ENCODE data around the gene HDAC4. TPM values are rescaled to one million over a fixed set of nuclear protein-coding genes. Genes with fewer than 3 reads are reported as not detected.

HDAC4 gene
- total RNA-seq, 1 donor from 2014 or later, result 7.8 TPM

DNA sequence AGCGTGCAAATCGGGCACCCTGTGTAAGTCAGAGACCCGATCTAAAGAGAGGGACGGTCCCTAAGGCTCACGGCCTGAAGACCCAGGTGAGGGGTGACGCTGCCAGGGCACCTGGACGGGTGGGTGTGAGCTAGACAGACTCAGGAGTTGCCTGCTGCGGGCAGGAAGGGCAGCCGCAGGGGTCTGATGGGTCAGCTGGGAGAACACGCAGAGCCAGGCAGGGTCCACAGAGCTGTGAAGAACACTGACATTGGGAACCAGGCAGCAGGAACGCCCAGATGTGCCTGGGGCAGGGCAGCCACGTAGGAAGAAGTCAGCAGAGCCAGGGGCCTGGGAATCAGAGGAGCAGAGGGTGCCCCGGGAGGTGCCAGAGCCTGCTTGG lies 25.9 kb downstream of the HDAC4 start:
- no peak for DNase-seq (ENCODE audit: low read depth)
- H3K4me3 ChIP-seq (ENCODE audit: low read depth, low read length), result no peak overlapping the region
- H3K36me3 ChIP-seq (ENCODE audit: control insufficient read depth, insufficient read depth, low read length), result no peaks in the 10 kb centered on the region
- TF ChIP-seq, protein P1, sequence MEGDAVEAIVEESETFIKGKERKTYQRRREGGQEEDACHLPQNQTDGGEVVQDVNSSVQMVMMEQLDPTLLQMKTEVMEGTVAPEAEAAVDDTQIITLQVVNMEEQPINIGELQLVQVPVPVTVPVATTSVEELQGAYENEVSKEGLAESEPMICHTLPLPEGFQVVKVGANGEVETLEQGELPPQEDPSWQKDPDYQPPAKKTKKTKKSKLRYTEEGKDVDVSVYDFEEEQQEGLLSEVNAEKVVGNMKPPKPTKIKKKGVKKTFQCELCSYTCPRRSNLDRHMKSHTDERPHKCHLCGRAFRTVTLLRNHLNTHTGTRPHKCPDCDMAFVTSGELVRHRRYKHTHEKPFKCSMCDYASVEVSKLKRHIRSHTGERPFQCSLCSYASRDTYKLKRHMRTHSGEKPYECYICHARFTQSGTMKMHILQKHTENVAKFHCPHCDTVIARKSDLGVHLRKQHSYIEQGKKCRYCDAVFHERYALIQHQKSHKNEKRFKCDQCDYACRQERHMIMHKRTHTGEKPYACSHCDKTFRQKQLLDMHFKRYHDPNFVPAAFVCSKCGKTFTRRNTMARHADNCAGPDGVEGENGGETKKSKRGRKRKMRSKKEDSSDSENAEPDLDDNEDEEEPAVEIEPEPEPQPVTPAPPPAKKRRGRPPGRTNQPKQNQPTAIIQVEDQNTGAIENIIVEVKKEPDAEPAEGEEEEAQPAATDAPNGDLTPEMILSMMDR (IDR thresholded peaks at IDR 0.05; ENCODE audit: insufficient read depth, low read length, poor library complexity, severe bottlenecking), result no peak
- H3K27me3 ChIP-seq (ENCODE audit: control insufficient read depth, insufficient read depth, low read length), result no peaks in the 10 kb centered on the region

DNA sequence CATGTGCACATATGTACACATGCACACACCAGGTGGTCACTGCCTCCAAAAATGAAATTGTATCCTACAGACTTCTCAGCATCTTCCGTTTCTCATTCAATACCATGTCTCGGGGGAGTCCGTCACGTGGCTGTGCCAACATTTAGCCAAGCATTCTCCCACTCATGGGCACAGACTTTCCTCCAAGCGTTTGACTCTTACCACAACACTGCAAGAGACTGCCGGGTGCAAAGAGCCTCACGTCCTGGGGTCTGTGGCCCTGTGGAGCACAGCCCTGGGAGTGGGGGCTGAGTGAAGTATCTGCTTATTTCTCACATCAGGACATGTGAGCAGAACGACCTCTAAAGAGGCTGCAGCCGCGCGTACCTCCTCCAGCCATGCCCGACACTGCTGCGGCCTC lies 28.0 kb downstream of the HDAC4 start:
- no peaks in the 10 kb centered on the region for H3K27me3 ChIP-seq (ENCODE audit: control insufficient read depth, insufficient read depth, low read length)
- TF ChIP-seq, protein P1 (IDR thresholded peaks at IDR 0.05; ENCODE audit: insufficient read depth, low read length, poor library complexity, severe bottlenecking), result no peak
- H3K36me3 ChIP-seq (ENCODE audit: control insufficient read depth, insufficient read depth, low read length), result no peaks in the 10 kb centered on the region

DNA sequence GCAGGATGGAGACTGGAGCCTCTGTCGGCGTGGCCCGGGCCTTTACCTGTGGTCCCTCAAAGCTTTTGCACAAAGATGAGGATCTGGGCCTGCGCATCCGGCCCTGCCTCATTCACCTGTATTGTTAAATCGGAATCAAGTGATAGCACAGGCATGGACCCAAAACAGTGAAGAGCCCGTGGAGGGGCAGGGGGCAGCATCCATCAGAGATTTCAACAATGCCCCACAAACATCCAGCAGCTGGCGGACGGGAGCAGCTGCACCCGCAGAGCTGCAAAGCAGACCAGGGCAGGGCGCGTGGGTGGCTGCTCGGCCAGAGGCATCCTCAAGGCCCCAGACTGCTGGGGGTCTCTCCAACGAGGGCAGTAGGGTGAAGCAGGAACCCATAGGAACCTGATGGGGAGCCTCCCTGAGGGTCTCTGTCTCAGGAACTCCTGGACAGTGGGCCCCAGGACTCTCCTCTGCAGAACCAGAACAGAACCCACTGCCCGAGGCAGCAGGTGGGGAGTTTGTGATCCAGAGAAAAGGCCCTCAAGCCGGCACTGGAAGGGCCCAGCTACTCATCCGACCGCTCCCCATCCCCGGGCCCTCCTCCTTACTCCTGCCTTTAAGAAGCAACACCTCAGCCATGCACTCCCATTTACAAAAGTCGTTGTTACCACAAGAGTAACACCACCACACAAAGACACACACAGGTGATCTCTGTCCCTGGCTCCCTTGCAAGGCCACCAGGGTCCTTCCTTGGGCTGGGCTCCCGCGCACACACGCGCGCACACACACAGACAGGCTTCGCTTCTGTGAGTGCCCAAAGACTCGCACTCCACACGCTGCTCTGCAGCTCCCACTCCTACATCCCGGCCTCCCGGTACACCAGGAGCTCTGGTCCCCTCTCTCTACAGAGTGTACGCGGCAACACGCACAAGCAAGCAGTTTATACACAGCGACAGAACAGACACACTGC lies 28.8 kb downstream of the HDAC4 start:
- DNase-seq (ENCODE audit: low read depth), result no peak
- Histone ChIP-seq H3K36me3 (ENCODE audit: control insufficient read depth, insufficient read depth, low read length) (no peaks in the 10 kb centered on the region), H3K4me3 (ENCODE audit: low read depth, low read length) (no peak overlapping the region), H3K27me3 (ENCODE audit: control insufficient read depth, insufficient read depth, low read length) (no peaks in the 10 kb centered on the region)
- TF ChIP-seq, protein P1 (IDR thresholded peaks at IDR 0.05; ENCODE audit: insufficient read depth, low read length, poor library complexity, severe bottlenecking), result no peak

More for the DNA sequence above, 28.0 kb downstream of the HDAC4 start:
- no peak overlapping the region for H3K4me3 ChIP-seq (ENCODE audit: low read depth, low read length)
- DNase-seq (ENCODE audit: low read depth), result no peak

DNA sequence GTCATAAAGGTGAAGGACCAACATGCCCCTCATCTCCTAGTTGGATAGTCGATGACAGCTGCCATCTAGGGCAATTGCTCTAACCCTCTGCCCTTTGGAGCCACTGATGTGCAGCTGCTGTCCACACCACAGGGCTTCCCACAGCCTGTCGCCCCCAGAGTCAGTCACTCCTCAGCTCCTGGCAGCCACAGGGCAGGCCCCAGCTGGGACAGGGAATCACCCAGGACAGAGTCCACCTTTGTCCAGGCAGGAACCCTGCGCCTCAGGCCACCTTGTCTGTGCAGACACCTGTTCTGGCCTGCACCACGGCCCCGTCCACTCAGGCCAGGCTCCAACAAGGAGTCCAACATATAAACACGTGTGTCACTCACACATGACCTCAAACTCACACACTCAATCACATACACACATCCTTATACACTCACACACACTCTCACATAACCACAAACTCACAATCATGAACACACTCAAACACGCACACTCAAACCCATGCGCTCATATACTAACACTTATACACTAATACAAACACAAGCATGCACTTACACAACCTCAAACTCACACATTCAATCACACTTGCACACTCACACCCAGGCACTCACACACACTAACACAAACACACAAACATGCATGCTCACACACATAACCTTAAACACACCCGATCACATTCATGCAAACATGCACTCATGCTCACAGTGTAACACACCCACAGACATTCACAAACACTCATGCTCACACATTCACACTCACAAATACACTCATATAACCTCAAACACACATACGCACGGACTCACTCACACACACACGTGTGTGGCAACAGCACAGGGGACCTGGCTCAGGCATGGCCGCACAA lies 29.7 kb downstream of the HDAC4 start:
- Histone ChIP-seq H3K27me3 (ENCODE audit: control insufficient read depth, insufficient read depth, low read length) (no peaks in the 10 kb centered on the region), H3K36me3 (ENCODE audit: control insufficient read depth, insufficient read depth, low read length) (no peaks in the 10 kb centered on the region), H3K4me3 (ENCODE audit: low read depth, low read length) (no peak overlapping the region)
- no peak for DNase-seq (ENCODE audit: low read depth)
- TF ChIP-seq, protein P1 (IDR thresholded peaks at IDR 0.05; ENCODE audit: insufficient read depth, low read length, poor library complexity, severe bottlenecking), result no peak

DNA sequence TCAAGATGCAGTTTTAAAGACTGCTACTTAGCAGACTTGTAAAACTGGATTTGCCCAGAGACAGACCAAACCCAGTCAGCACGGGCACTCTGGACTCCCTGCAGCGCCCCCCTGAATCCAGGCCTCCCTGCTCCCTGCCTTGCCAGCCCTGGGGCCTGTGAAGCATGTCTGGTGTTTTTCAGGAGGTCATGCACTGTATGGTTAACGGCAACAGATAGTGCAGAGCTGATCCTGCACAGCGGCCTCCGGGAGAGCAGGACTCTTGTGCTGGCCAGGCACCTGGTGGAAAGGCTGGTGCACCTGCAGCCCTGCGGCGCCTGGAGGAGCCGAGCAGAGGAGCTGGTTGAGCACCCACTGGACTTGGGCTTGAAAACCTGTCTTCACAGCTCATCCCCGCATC lies 30.4 kb downstream of the HDAC4 start:
- TF ChIP-seq, protein P1 (IDR thresholded peaks at IDR 0.05; ENCODE audit: insufficient read depth, low read length, poor library complexity, severe bottlenecking), result no peak
- H3K36me3 ChIP-seq (ENCODE audit: control insufficient read depth, insufficient read depth, low read length), result no peaks in the 10 kb centered on the region
- no peak for DNase-seq (ENCODE audit: low read depth)
- no peak overlapping the region for H3K4me3 ChIP-seq (ENCODE audit: low read depth, low read length)
- no peaks in the 10 kb centered on the region for H3K27me3 ChIP-seq (ENCODE audit: control insufficient read depth, insufficient read depth, low read length)

Measured in kidney epithelial cell (primary cell).